Hematopoietic multipotent progenitor cell (in vitro differentiated cells): ENCODE measurements around the gene MLST8. TPM values are rescaled to one million over a fixed set of nuclear protein-coding genes. Genes with fewer than 3 reads are reported as not detected.

ENCODE experiments used
- DNase-seq, 3 donors: peaks; one replicate each; pipeline ENCODE4 v3.0.0-alpha.2; 2011 to 2015; ENCODE audit warnings: low read depth in 2 of 3, low spot score in 2 of 3
- total RNA-seq: library from RNA; depleted of rRNA; stranded (reverse); fragments of >200 nt; gene quantifications from one replicate; pipeline ENCODE4 v1.2.3, GENCODE V29; 2012

The MLST8 gene
- total RNA-seq, 1 donor = 87.5 TPM

- DNase-seq = no peak
Observed at GRCh38 chr16:2172688-2173335, 32.4 kb upstream of the MLST8 start.

GRCh38 chr16:2173366-2173765 lies 31.9 kb upstream of the MLST8 start:
- DNase-seq = no peak

DNA sequence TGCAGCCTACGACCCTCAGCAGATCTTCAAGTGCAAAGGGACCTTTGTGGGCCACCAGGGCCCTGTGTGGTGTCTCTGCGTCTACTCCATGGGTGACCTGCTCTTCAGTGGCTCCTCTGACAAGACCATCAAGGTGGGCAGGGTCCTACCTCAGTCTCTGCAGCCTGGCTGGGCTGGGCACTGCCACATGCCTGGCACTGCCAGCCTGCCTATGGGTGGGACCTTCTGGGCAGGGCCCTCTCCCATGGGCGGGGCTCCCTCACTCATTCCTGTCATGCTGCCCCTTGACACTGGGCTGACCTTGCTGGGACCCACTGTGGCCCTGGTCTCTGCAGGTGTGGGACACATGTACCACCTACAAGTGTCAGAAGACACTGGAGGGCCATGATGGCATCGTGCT lies 31.3 kb upstream of the MLST8 start:
- no peak for DNase-seq

DNA sequence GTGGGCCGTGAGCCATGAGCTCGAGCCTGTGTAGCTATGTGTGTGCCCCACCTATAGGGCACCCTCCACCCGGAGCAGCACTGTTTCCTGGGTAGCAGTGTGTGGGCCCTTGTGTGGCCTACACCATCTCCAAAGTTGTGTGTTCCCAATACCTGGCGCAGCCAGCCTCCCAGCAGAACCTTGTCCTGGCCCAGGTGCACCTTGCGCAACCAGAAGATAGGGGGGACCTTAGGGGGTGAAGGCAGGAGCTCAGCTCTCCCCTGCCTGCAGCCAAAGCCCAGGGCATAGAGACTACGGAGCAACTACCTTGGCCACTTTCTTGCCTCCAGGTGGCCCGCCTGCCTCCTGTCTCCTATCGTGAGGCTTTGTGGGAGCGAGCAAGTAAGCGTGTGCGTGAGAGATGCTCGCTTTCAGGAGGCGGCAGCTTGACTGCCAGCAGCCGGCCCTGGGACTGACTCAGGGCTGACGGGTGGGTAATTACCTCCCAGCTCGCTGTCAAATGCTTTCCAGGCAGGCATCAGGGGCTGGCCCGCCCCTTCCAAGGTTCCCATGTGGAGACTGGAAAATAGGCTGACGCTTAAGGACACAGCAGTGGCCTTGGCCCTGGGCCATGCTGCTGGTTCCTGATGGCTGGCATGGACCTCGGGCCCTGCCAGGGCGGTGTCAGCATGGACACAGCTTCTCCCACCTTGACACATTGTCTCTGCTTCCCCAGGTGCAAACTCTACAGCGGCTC lies 30.7 kb upstream of the MLST8 start:
- no peak for DNase-seq

DNA sequence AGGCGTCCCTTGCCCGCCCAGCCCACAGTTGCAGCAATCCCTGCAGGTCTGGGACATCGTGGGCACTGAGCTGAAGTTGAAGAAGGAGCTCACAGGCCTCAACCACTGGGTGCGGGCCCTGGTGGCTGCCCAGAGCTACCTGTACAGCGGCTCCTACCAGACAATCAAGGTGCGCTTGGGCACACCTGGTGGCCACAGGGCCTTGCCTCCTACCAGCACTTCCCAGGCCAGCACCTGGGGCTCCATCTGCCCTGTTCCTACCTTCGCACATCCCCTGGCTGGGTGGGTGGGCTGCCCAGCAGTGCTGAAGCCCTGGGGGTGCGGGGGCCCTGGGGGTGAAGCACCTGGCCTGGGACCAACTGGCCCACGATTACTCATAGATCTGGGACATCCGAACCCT lies 29.8 kb upstream of the MLST8 start:
- DNase-seq = no peak

DNA sequence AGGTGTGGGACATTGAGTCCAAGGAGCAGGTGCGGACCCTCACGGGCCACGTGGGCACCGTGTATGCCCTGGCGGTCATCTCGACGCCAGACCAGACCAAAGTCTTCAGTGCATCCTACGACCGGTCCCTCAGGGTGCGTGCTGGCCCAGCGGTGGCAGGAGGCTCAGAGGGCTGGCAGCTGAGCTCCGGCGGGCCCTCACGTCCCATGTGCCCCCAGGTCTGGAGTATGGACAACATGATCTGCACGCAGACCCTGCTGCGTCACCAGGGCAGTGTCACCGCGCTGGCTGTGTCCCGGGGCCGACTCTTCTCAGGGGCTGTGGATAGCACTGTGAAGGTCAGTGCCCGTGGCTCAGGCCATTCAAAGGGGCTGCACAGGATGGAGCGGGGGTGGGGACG lies 29.2 kb upstream of the MLST8 start:
- DNase-seq = no peak

- DNase-seq = no peak
Observed at GRCh38 chr16:2177101-2177500, 28.2 kb upstream of the MLST8 start.

- no peak for DNase-seq
Observed at GRCh38 chr16:2177561-2177960, 27.7 kb upstream of the MLST8 start.

- DNase-seq = peak in 2 of 3 donors; percentile 52 to 58
Observed at GRCh38 chr16:2178321-2179106, 26.7 kb upstream of the MLST8 start.

DNA sequence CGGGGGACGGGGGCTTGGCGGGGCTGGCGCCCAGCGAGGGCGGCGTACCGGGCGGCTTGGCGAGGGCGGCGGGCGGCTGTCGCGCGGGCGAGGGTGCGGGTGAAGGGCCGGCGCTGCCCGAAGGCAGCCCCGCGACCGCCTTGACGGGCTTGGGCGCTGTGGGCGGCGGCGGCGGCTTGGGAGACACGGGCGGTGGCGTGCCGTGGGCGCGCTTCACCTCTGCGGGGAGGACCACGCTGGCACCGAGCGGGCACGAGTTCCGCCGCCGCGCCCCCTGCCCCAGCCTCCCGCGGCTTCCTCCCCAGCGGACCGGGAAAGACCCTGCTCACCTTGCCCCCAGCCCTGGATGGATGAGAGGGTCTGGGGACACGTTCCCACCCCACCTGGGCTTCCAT lies 26.1 kb upstream of the MLST8 start:
- no peak for DNase-seq

- DNase-seq = no peak
Observed at GRCh38 chr16:2179576-2179975, 25.7 kb upstream of the MLST8 start.

DNA sequence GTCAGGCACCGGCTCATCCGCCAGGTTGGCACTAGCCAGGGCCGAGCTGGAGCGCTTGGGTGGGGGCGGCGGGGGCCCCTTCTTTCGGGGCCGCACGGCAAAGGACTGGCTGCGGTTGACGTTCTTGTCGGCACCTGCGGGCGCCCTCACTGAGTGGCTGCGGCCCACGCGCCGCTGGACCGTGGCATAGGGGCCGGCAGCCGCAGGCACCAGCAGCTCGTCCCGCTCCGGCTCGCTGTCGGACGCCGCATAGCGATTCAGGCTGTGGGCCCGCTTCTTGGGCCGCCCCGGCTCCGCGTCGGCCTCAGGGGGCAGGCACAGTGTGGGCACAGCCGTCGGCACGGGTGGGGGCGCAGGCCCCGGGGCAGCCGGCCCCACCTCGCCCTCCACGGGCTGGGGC lies 24.8 kb upstream of the MLST8 start:
- DNase-seq = no peak

GRCh38 chr16:2180962-2181923 lies 24.0 kb upstream of the MLST8 start:
- no peak for DNase-seq

DNA sequence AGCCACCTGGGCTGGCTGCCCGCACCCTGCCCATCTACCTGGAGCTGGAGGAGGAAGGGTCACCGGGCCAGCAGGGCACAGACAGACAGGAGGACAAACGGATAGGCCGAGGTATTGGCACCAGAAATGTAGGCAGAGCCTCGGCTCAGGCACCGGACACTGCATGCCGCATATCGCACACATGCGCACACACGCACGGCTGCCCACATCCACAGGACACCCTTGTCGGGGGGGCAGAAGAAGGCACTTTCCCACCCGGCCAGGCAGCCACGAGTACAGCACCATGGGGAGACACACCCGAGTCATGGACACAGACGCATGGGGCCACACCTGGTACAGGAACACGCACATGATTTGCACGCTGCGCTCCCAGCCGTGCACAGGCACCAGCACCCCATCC lies 23.3 kb upstream of the MLST8 start:
- DNase-seq = no peak

DNA sequence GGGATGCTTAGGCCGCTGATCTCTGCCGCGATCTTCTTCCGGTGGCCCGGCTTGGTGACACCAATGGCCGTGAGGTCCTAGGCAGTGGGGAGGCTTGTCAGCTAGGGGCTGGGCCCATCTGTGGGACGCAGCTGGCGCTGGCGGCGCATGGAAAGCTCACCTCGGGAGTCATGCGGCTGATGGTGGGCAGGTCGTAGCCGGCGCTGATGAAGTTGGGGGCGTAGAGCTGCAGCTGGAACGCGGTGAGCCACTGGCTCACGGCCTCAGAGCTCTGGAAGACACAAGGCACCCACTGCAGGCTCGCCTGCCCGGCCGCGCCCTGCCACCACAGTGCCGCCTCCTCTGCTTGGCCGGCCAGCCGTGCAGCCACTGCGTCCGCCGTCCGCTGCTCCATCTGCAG lies 21.6 kb upstream of the MLST8 start:
- DNase-seq = no peak

DNA sequence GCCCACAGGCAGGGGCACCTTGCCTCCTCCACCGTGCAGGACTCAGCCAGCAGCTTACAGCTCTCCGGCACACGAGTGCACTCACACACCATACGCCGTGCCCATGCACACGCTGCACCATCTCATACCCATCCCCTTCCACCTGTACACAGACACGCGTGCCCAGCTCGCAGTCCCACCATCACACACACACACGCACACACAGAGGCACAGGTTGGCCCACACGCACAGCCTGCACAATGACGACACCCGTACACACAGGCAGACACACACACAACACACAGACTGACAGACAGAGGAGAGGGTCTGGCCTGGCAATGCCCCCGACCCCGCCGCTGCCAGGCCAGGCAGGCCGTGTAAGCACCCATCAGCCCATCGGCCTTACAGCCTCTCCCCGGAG lies 20.9 kb upstream of the MLST8 start:
- DNase-seq = no peak

DNA sequence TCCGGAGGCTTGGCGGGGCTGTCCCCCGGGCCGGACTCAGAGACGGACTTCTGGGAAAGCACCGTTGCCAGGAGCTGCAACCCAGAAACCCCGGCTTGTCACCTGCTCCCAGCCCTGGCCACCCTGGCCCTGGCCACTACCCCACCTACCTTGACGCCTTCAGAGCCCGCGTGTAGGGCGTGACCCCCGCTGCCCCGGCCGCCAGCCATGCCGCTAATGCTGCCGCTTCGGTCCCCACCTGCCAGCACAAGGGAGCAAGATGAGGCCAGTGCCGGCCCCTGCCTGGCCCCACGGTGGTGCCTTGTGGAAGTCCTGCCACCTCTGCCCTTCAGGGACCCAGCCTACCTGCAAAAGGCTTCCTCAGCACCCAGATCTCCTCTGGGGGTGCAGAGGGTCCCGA lies 20.3 kb upstream of the MLST8 start:
- DNase-seq = no peak

GRCh38 chr16:2186064-2186463 lies 19.2 kb upstream of the MLST8 start:
- DNase-seq = no peak

GRCh38 chr16:2186505-2186904 lies 18.7 kb upstream of the MLST8 start:
- no peak for DNase-seq

GRCh38 chr16:2187212-2187611 lies 18.0 kb upstream of the MLST8 start:
- DNase-seq = no peak

GRCh38 chr16:2188395-2188794 lies 16.9 kb upstream of the MLST8 start:
- no peak for DNase-seq
